Psoas muscle (tissue), 8 donors: ENCODE results near the gene AGRP. TPM values are rescaled to one million over a fixed set of nuclear protein-coding genes. Genes with fewer than 3 reads are reported as not detected.

Experiments
- ATAC-seq, 4 donors: fragments of 200-7000 bp; cut with Tn5 transposase; one replicate each; pipeline ENCODE4 v1.9.1; 2020; ENCODE audit warnings: moderate library complexity in 3 of 4, mild to moderate bottlenecking in 2 of 4
- DNase-seq, 2 donors: peaks; one replicate each; pipeline ENCODE4 v3.0.0-alpha.2; 2020
- H3K27ac ChIP-seq: fragments of 200-600 bp; one replicate; pipeline ENCODE4 v1.8.0; 2022
- H3K27me3 ChIP-seq, 3 donors: fragments of 200-600 bp in 1 of 3; one replicate each; pipeline versions ENCODE4 v1.6.1 to v1.8.0; 2013 to 2022; ENCODE audit warnings: low read length in 2 of 3, mild to moderate bottlenecking in 2 of 3, moderate library complexity in 1 of 3; ENCODE audit not compliant: insufficient read depth in 3 of 3
- H3K36me3 ChIP-seq, 2 donors: fragments of 200-600 bp in 1 of 2; one replicate each; pipeline versions ENCODE4 v1.6.1 to v1.8.0; 2013 to 2022; ENCODE audit warnings: low read depth in 1 of 2, mild to moderate bottlenecking in 1 of 2, moderate library complexity in 1 of 2; ENCODE audit not compliant: insufficient read depth in 1 of 2
- H3K4me1 ChIP-seq: fragments of 200-600 bp; one replicate; pipeline ENCODE4 v1.8.0; 2022
- H3K4me3 ChIP-seq: fragments of 200-600 bp; one replicate; pipeline ENCODE4 v1.8.0; 2022; ENCODE audit warnings: mild to moderate bottlenecking
- H3K9me3 ChIP-seq: fragments of 200-600 bp; one replicate; pipeline ENCODE4 v1.8.0; 2022
- CTCF ChIP-seq: fragments of 200-600 bp; IDR thresholded peaks from one replicate; pipeline ENCODE4 v1.8.0; 2022; ENCODE audit warnings: antibody characterized with exemption
- WGBS, 3 donors: extraction: QIAGEN DNeasy Blood & Tissue Kit; methylation state at CpG; one replicate each; pipeline versions ENCODE4 v1.1.6 to v1.1.7; 2013; 5-methylcytosine and 5-hydroxymethylcytosine counted together
- intact Hi-C, 2 donors: fragments of 100-400 bp; cut with DNase I; formaldehyde crosslinking; loops; one replicate each; pipeline versions ENCODE4 v1.11.0 to v1.14.2; 2022
- polyA plus RNA-seq, 3 donors: library from polyadenylated mRNA; stranded (reverse); fragments of 200-250 nt; gene quantifications; one replicate each; pipeline ENCODE4 v1.2.3, GENCODE V29; 2013
- total RNA-seq, 4 donors: library from RNA; stranded (reverse); fragmentation: NEBNext Ultra II Directional in 2 of 4; extraction: Animal tissue kit (Norgen Biotek cat#: 25700) in 2 of 4; gene quantifications; one replicate each; pipeline versions ENCODE4 v1.2.1 to v1.2.4, GENCODE V29; 2021 to 2023
- donor health status: healthy with polysubstance abuse.
- donor health status: DM: no; HTN: no; CAD: no; lungs with moderate emphysema.
- donor health status: Bipolar disorder and iron deficiency.
- donor health status: healthy.
- donor health status: DM: yes; HTN: yes; CAD: no.
- donor health status: DM: no; HTN: no; CAD: no.
- donor health status: DM: no; HTN: no; CAD: no.
- donor health status: DM: yes; HTN: yes; CAD: no.

The AGRP gene
- total and polyA plus RNA-seq, 7 donors = not detected

- H3K27ac ChIP-seq = peak overlapping the region; percentile 10
- intact Hi-C loops = no loop called here
- ATAC-seq = peak; percentile 20 to 57 (median 44)
- no peak for TF ChIP-seq CTCF
- no peak overlapping the region for H3K4me3 ChIP-seq
- H3K9me3 ChIP-seq = no peaks in the 10 kb centered on the region
- peaks cover 51% of the 10 kb centered on the region for H3K4me1 ChIP-seq
- peaks cover 0 to 39% of the 10 kb centered on the region in 2 donors for H3K36me3 ChIP-seq
- WGBS, 3 donors = 42 to 65% (median 42%) methylated on average over 17 of the region's 17 CpGs
- no peaks in the 10 kb centered on the region for H3K27me3 ChIP-seq
- DNase-seq = peak; percentile 38 to 77
These were observed 42.0 kb downstream of the AGRP start for GRCh38 chr16:67441271-67441753.

- Histone ChIP-seq H3K4me1 (peaks cover 27% of the 10 kb centered on the region), H3K36me3 (peaks cover 0 to 39% of the 10 kb centered on the region in 2 donors), H3K4me3 (no peak overlapping the region), H3K27ac (no peak overlapping the region), H3K27me3 (no peaks in the 10 kb centered on the region), H3K9me3 (no peaks in the 10 kb centered on the region)
- intact Hi-C loops = no loop called here
- ATAC-seq (no peak), DNase-seq (no peak)
- TF ChIP-seq CTCF = no peak
- 94 to 97% (median 95%) methylated on average over 19 of the region's 19 CpGs for WGBS, 3 donors
These were observed 44.4 kb downstream of the AGRP start for GRCh38 chr16:67438824-67439393.

- H3K27me3 ChIP-seq = no peaks in the 10 kb centered on the region
- TF ChIP-seq CTCF = no peak
- no peak for DNase-seq
- peaks cover 21% of the 10 kb centered on the region for H3K4me1 ChIP-seq
- H3K27ac ChIP-seq = no peak overlapping the region
- no peak for ATAC-seq
- no peaks in the 10 kb centered on the region for H3K9me3 ChIP-seq
- no peak overlapping the region for H3K4me3 ChIP-seq
- intact Hi-C loops = no loop called here
- peaks cover 0 to 39% of the 10 kb centered on the region in 2 donors for H3K36me3 ChIP-seq
- WGBS, 3 donors = 95 to 97% (median 96%) methylated on average over 20 of the region's 20 CpGs
These were observed 45.1 kb downstream of the AGRP start for GRCh38 chr16:67438098-67438791.

DNA sequence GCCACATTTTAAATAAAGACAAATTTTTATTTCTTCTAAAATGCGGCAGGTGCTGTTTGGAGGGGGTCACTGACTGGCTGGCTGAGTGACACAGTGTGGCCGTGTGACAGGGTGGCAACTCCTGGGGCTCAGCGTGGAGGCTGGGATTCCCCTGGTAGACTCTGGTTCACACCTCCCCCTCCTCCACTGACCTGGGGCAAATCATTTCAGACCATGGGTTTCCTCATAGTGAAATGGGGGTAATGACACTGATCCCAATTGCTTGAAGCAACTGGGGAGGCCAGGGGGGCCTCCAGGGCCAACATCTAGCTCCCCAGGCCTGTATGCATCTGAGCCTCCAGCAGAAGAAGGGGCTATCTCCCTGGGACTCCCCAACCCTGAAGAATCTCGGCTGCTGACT lies 45.8 kb downstream of the AGRP start:
- Histone ChIP-seq H3K4me3 (no peak overlapping the region), H3K27me3 (no peaks in the 10 kb centered on the region), H3K4me1 (peaks cover 13% of the 10 kb centered on the region), H3K27ac (no peak overlapping the region), H3K9me3 (no peaks in the 10 kb centered on the region), H3K36me3 (peaks cover 0 to 39% of the 10 kb centered on the region in 2 donors)
- DNase-seq (no peak), ATAC-seq (no peak)
- intact Hi-C loops = no loop called here
- WGBS, 3 donors = 92 to 95% (median 94%) methylated on average over 4 of the region's 4 CpGs
- no peak for TF ChIP-seq CTCF
